Neural progenitor cell (in vitro differentiated cells): ENCODE data around the gene MBD2. TPM values are rescaled to one million over a fixed set of nuclear protein-coding genes. Genes with fewer than 3 reads are reported as not detected.

Experiments
- DNase-seq: peaks from one replicate; pipeline ENCODE4 v3.0.0-alpha.2; 2016; ENCODE audit warnings: low spot score
- H2AFZ ChIP-seq: fragments of 200-600 bp; sonication (generic); replicated peaks from 2 replicates; pipeline ENCODE4 v1.6.1; 2016; ENCODE audit warnings: antibody characterized with exemption
- H3F3A ChIP-seq: fragments of 200-600 bp; sonication (generic); 2 replicates; pipeline ENCODE4 v1.6.1; 2016; ENCODE audit warnings: antibody characterized with exemption, low read depth
- H3K27ac ChIP-seq: fragments of 200-600 bp; sonication (generic); 2 replicates; pipeline ENCODE4 v1.5.1; 2016; ENCODE audit warnings: mild to moderate bottlenecking
- H3K27me3 ChIP-seq: fragments of 200-600 bp; sonication (generic); 2 replicates; pipeline ENCODE4 v1.6.1; 2016; ENCODE audit warnings: mild to moderate bottlenecking, moderate library complexity
- H3K36me3 ChIP-seq: fragments of 200-600 bp; sonication (generic); 2 replicates; pipeline ENCODE4 v1.5.1; 2016
- H3K4me1 ChIP-seq: fragments of 200-600 bp; sonication (generic); 2 replicates; pipeline ENCODE4 v1.6.1; 2016; ENCODE audit warnings: mixed run types
- H3K4me2 ChIP-seq: fragments of 200-600 bp; sonication (generic); 2 replicates; pipeline ENCODE4 v1.6.1; 2016
- H3K4me3 ChIP-seq: fragments of 200-600 bp; sonication (generic); 2 replicates; pipeline ENCODE4 v1.5.1; 2016
- H3K79me2 ChIP-seq: fragments of 200-600 bp; sonication (generic); 2 replicates; pipeline ENCODE4 v1.6.1; 2016; ENCODE audit warnings: low read depth
- H3K9ac ChIP-seq: fragments of 200-600 bp; sonication (generic); 2 replicates; pipeline ENCODE4 v1.6.1; 2016
- H3K9me3 ChIP-seq: fragments of 200-600 bp; sonication (generic); 2 replicates; pipeline ENCODE4 v1.5.1; 2016; ENCODE audit warnings: low read depth
- H4K20me1 ChIP-seq: fragments of 200-600 bp; sonication (generic); 2 replicates; pipeline ENCODE4 v1.6.1; 2016; ENCODE audit warnings: low read depth
- H3K27ac Mint-ChIP-seq: 3 replicates; pipeline ENCODE4 v1.8.0; 2021; ENCODE audit warnings: mixed read lengths
- H3K27me3 Mint-ChIP-seq: 2 replicates; pipeline ENCODE4 v1.8.0; 2022; ENCODE audit warnings: low read depth, mild to moderate bottlenecking, inconsistent platforms, moderate library complexity, mixed read lengths; ENCODE audit not compliant: insufficient read depth
- H3K36me3 Mint-ChIP-seq: 3 replicates; pipeline ENCODE4 v1.8.0; 2021; ENCODE audit warnings: mixed read lengths
- H3K4me1 Mint-ChIP-seq: 3 replicates; pipeline ENCODE4 v1.8.0; 2021; ENCODE audit warnings: mixed read lengths
- H3K4me3 Mint-ChIP-seq: 3 replicates; pipeline ENCODE4 v1.8.0; 2021; ENCODE audit warnings: mild to moderate bottlenecking, moderate library complexity, mixed read lengths
- H3K9me3 Mint-ChIP-seq: 3 replicates; pipeline ENCODE4 v1.8.0; 2020; ENCODE audit warnings: mixed read lengths
- CTCF ChIP-seq: fragments of 200-600 bp; sonication (generic); IDR thresholded peaks from 2 replicates; pipeline ENCODE4 v1.5.1; 2017; ENCODE audit warnings: antibody characterized with exemption, mild to moderate bottlenecking
- EZH2 ChIP-seq: fragments of 200-600 bp; sonication (generic); IDR thresholded peaks from 2 replicates; pipeline ENCODE4 v1.6.1; 2017; ENCODE audit warnings: antibody characterized with exemption, mild to moderate bottlenecking, moderate library complexity
- EZH2phosphoT487 ChIP-seq: fragments of 200-600 bp; sonication (generic); IDR thresholded peaks from 2 replicates; pipeline ENCODE4 v1.6.1; 2017; ENCODE audit warnings: antibody characterized with exemption
- total RNA-seq: library from RNA; depleted of rRNA; stranded (reverse); fragments of >200 nt; gene quantifications from 2 replicates; pipeline ENCODE4 v1.2.3, GENCODE V29; 2015; ENCODE audit warnings: low replicate concordance

MBD2 gene
- total RNA-seq, 1 donor from 2014 or later, result 36.5 TPM

- Mint-ChIP-seq H3K27ac (no peak overlapping the region), H3K27me3 (no peaks in the 10 kb centered on the region), H3K36me3 (peaks cover 22% of the 10 kb centered on the region), H3K4me3 (no peak overlapping the region), H3K4me1 (peaks cover 3% of the 10 kb centered on the region), H3K9me3 (no peaks in the 10 kb centered on the region)
- H3K79me2 ChIP-seq, result no peaks in the 10 kb centered on the region
- no peak overlapping the region for H2AFZ ChIP-seq
- peaks cover 6% of the 10 kb centered on the region for H3K4me1 ChIP-seq
- no peak for TF ChIP-seq EZH2
- TF ChIP-seq EZH2phosphoT487, result no peak
- no peak for TF ChIP-seq CTCF
- DNase-seq, result no peak
- H3F3A ChIP-seq, result no peaks in the 10 kb centered on the region
- H3K36me3 ChIP-seq, result no peaks in the 10 kb centered on the region
- no peaks in the 10 kb centered on the region for H3K27me3 ChIP-seq
- no peaks in the 10 kb centered on the region for H3K9me3 ChIP-seq
- no peak overlapping the region for H3K9ac ChIP-seq
- no peak overlapping the region for H3K4me3 ChIP-seq
- H4K20me1 ChIP-seq, result no peaks in the 10 kb centered on the region
- no peak overlapping the region for H3K4me2 ChIP-seq
- H3K27ac ChIP-seq, result no peak overlapping the region
Measured at GRCh38 chr18:54163453-54163852, 61.0 kb downstream of the MBD2 start.

- Histone ChIP-seq H4K20me1 (no peaks in the 10 kb centered on the region), H3K36me3 (no peaks in the 10 kb centered on the region), H3K27ac (no peak overlapping the region), H3F3A (no peaks in the 10 kb centered on the region), H3K4me3 (no peak overlapping the region), H2AFZ (no peak overlapping the region), H3K9me3 (no peaks in the 10 kb centered on the region), H3K4me1 (peaks cover 6% of the 10 kb centered on the region), H3K79me2 (no peaks in the 10 kb centered on the region), H3K9ac (no peak overlapping the region), H3K27me3 (no peaks in the 10 kb centered on the region), H3K4me2 (no peak overlapping the region)
- Mint-ChIP-seq H3K27ac (no peak overlapping the region), H3K9me3 (no peaks in the 10 kb centered on the region), H3K36me3 (peaks cover 26% of the 10 kb centered on the region), H3K27me3 (no peaks in the 10 kb centered on the region), H3K4me1 (peaks cover 3% of the 10 kb centered on the region), H3K4me3 (no peak overlapping the region)
- DNase-seq, result no peak
- no peak for TF ChIP-seq EZH2phosphoT487
- no peak for TF ChIP-seq EZH2
- TF ChIP-seq CTCF, result no peak
Measured at GRCh38 chr18:54162431-54162830, 62.0 kb downstream of the MBD2 start.

GRCh38 chr18:54161267-54161666 is 63.2 kb downstream of the MBD2 start:
- no peaks in the 10 kb centered on the region for H4K20me1 ChIP-seq
- no peak for TF ChIP-seq EZH2phosphoT487
- H3K4me2 ChIP-seq, result no peak overlapping the region
- H3F3A ChIP-seq, result no peaks in the 10 kb centered on the region
- no peak overlapping the region for H3K27ac Mint-ChIP-seq
- H3K79me2 ChIP-seq, result no peaks in the 10 kb centered on the region
- no peaks in the 10 kb centered on the region for H3K27me3 ChIP-seq
- peaks cover 28% of the 10 kb centered on the region for H3K36me3 Mint-ChIP-seq
- H3K9me3 ChIP-seq, result no peaks in the 10 kb centered on the region
- no peaks in the 10 kb centered on the region for H3K36me3 ChIP-seq
- H3K4me1 Mint-ChIP-seq, result peaks cover 3% of the 10 kb centered on the region
- no peak overlapping the region for H3K9ac ChIP-seq
- H3K4me1 ChIP-seq, result peaks cover 6% of the 10 kb centered on the region
- no peak overlapping the region for H3K4me3 ChIP-seq
- H2AFZ ChIP-seq, result no peak overlapping the region
- no peak overlapping the region for H3K27ac ChIP-seq
- no peak for DNase-seq
- no peaks in the 10 kb centered on the region for H3K9me3 Mint-ChIP-seq
- H3K4me3 Mint-ChIP-seq, result no peak overlapping the region
- no peaks in the 10 kb centered on the region for H3K27me3 Mint-ChIP-seq

- Histone ChIP-seq H3K27me3 (no peaks in the 10 kb centered on the region), H3K4me3 (no peak overlapping the region), H2AFZ (no peak overlapping the region), H4K20me1 (no peaks in the 10 kb centered on the region), H3K4me2 (no peak overlapping the region), H3K4me1 (peaks cover 6% of the 10 kb centered on the region), H3K9ac (no peak overlapping the region), H3K79me2 (no peaks in the 10 kb centered on the region), H3K36me3 (no peaks in the 10 kb centered on the region), H3K9me3 (no peaks in the 10 kb centered on the region), H3K27ac (no peak overlapping the region), H3F3A (no peaks in the 10 kb centered on the region)
- no peak for DNase-seq
- H3K9me3 Mint-ChIP-seq, result no peaks in the 10 kb centered on the region
- H3K4me1 Mint-ChIP-seq, result peaks cover 3% of the 10 kb centered on the region
- H3K27ac Mint-ChIP-seq, result no peak overlapping the region
- TF ChIP-seq CTCF, result no peak
- no peak for TF ChIP-seq EZH2phosphoT487
- TF ChIP-seq EZH2, result no peak
- no peaks in the 10 kb centered on the region for H3K27me3 Mint-ChIP-seq
- H3K36me3 Mint-ChIP-seq, result peaks cover 28% of the 10 kb centered on the region
- no peak overlapping the region for H3K4me3 Mint-ChIP-seq
Measured at GRCh38 chr18:54159906-54160305, 64.6 kb downstream of the MBD2 start.
